Activated CD4-positive, alpha-beta memory T cell treated with anti-CD3 and anti-CD28 coated beads, Interleukin-2, amount 10 ng/mL, durations not matched to agents 7 days and 5 days (primary cell): Measurements from ENCODE around the gene TMCC2. TPM values are rescaled to one million over a fixed set of nuclear protein-coding genes. Genes with fewer than 3 reads are reported as not detected.
A peak's percentile ranks its signal among the peaks of the same experiment; 100 is the strongest.

Experiments used
- CTCF ChIA-PET: fragments of 350-600 bp; sonication (Branson Sonifier 250); formaldehyde crosslinking; loops from one replicate; lab custom pipeline; 2021; ENCODE audit warnings: antibody characterized with exemption, inconsistent platforms; lab: Charles Lee
- POLR2A ChIA-PET: fragments of 350-600 bp; sonication (Branson Sonifier 250); formaldehyde crosslinking; loops from one replicate; lab custom pipeline; 2021; ENCODE audit warnings: antibody characterized with exemption; lab: Charles Lee
- DNase-seq: peaks from one replicate; pipeline ENCODE4 v3.0.0-alpha.2; 2020
- H3K27ac Mint-ChIP-seq: one replicate; pipeline ENCODE4 v1.8.0; 2021; ENCODE audit warnings: mild to moderate bottlenecking, mixed read lengths
- H3K27me3 Mint-ChIP-seq: one replicate; pipeline ENCODE4 v1.8.0; 2021; ENCODE audit warnings: mixed read lengths
- H3K36me3 Mint-ChIP-seq: one replicate; pipeline ENCODE4 v1.8.0; 2021; ENCODE audit warnings: low read depth, mixed read lengths
- H3K4me1 Mint-ChIP-seq: one replicate; pipeline ENCODE4 v1.8.0; 2021; ENCODE audit warnings: mixed read lengths
- H3K4me3 Mint-ChIP-seq: one replicate; pipeline ENCODE4 v1.8.0; 2021; ENCODE audit warnings: mild to moderate bottlenecking, mixed read lengths
- H3K9me3 Mint-ChIP-seq: one replicate; pipeline ENCODE4 v1.8.0; 2021; ENCODE audit warnings: mixed read lengths
- total RNA-seq, 2 experiments: library from RNA; stranded (reverse); gene quantifications; one replicate each; pipeline ENCODE4 v1.2.3, GENCODE V29; 2021

TMCC2 gene
- total RNA-seq, 2 experiments from 2014 or later, result 1.8 TPM

- Mint-ChIP-seq H3K9me3 (no peaks in the 10 kb centered on the region), H3K4me1 (peaks cover 16% of the 10 kb centered on the region), H3K36me3 (peaks cover 56% of the 10 kb centered on the region), H3K27me3 (peaks cover 2% of the 10 kb centered on the region), H3K27ac (peak overlapping the region; percentile 64), H3K4me3 (no peak overlapping the region)
- CTCF ChIA-PET, result interaction anchor here (0.7 to 1.5 kb wide), 4 partner anchors 22 to 50 kb away, joined by 3 read pairs; no protein-coding TSS in a partner anchor
- no peak for DNase-seq
- POLR2A ChIA-PET, result interaction anchor here (0.9 to 1.7 kb wide), 3 partner anchors 16 to 328 kb away, joined by 3 to 5 read pairs (median 3); no protein-coding TSS in a partner anchor
These were observed 76.4 kb downstream of the TMCC2 start for GRCh38 chr1:205304046-205304694.

DNA sequence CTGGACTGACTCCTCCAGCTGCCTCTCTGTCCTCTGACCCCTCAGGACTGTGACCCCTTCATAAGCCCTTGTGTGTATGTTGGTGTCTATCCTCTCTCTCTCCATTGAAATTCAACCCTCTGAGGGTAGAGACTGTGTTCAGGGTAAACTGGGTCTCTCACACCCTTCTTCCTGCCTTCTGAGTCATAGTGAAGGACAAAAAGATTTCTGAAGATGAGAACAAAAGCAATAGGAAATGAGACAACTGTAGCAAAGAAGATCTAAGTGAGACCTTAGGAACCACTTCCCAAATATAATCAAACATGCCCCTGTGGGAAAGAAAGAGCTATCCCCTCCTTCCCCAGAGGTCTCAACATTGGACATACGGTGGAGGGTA lies 76.9 kb downstream of the TMCC2 start:
- peaks cover 16% of the 10 kb centered on the region for H3K4me1 Mint-ChIP-seq
- no peak overlapping the region for H3K4me3 Mint-ChIP-seq
- ChIA-PET POLR2A (interaction anchor here (0.9 to 1.7 kb wide), 4 partner anchors 10 to 327 kb away, joined by 3 to 5 read pairs (median 3); no protein-coding TSS in a partner anchor), CTCF (interaction anchor here (0.7 to 2.5 kb wide), 3 partner anchors 20 to 31 kb away, joined by 3 to 6 read pairs (median 3); no protein-coding TSS in a partner anchor)
- peaks cover 2% of the 10 kb centered on the region for H3K27me3 Mint-ChIP-seq
- peak overlapping the region; percentile 64 for H3K27ac Mint-ChIP-seq
- DNase-seq, result no peak
- H3K36me3 Mint-ChIP-seq, result peaks cover 56% of the 10 kb centered on the region
- no peaks in the 10 kb centered on the region for H3K9me3 Mint-ChIP-seq

DNA sequence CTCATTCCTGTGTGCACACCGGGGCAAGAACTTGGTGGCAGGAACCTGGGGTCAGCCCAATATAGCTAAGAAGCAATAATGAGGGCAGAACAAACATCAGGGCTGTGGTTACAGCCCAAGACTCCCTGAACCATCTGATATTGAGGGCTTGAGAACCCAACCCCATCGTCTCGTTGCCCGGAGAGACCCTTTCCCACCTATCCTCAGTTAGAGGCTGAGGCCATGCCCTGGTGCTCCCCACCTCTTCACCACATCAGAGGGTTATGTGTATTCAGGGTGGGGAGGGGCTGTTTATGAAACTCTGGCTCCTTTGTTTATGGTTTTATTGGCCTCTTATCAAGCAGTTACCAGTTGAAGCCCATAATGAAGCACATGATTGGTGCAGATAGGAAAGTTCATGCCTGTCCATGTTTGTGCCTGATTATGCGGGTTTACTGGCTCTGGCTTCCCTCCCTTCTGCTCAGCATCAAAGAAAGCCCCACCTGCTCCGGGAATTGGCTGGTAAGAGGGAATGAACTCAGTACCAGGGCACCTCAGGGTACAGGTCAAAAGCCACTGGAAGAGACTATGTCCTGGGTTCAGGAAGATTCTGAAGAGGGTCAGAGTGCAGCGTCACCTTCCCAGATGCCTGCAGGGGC lies 79.3 kb downstream of the TMCC2 start:
- POLR2A ChIA-PET, result interaction anchor here (1.0 to 1.1 kb wide), 2 partner anchors 12 to 22 kb away, joined by 3 read pairs; no protein-coding TSS in a partner anchor

GRCh38 chr1:205309741-205310140 lies 82.0 kb downstream of the TMCC2 start:
- Mint-ChIP-seq H3K36me3 (peaks cover 65% of the 10 kb centered on the region), H3K4me1 (peaks cover 34% of the 10 kb centered on the region), H3K4me3 (no peak overlapping the region), H3K9me3 (no peaks in the 10 kb centered on the region), H3K27me3 (no peaks in the 10 kb centered on the region), H3K27ac (no peak overlapping the region)
- CTCF ChIA-PET, result no interaction called here
- no peak for DNase-seq
- POLR2A ChIA-PET, result interaction anchor here (1.2 to 3.3 kb wide), 2 partner anchors 12 to 22 kb away, joined by 3 to 11 read pairs; partner anchors contain the start of gene NUAK2

More for the DNA sequence above, 79.3 kb downstream of the TMCC2 start:
- Mint-ChIP-seq H3K9me3 (no peaks in the 10 kb centered on the region), H3K36me3 (peaks cover 77% of the 10 kb centered on the region), H3K4me3 (no peak overlapping the region), H3K27me3 (no peaks in the 10 kb centered on the region), H3K27ac (no peak overlapping the region), H3K4me1 (peaks cover 17% of the 10 kb centered on the region)
- no peak for DNase-seq
- CTCF ChIA-PET, result interaction anchor here (1.4 to 2.5 kb wide), 3 partner anchors 12 to 34 kb away, joined by 4 to 6 read pairs (median 5); no protein-coding TSS in a partner anchor

DNA sequence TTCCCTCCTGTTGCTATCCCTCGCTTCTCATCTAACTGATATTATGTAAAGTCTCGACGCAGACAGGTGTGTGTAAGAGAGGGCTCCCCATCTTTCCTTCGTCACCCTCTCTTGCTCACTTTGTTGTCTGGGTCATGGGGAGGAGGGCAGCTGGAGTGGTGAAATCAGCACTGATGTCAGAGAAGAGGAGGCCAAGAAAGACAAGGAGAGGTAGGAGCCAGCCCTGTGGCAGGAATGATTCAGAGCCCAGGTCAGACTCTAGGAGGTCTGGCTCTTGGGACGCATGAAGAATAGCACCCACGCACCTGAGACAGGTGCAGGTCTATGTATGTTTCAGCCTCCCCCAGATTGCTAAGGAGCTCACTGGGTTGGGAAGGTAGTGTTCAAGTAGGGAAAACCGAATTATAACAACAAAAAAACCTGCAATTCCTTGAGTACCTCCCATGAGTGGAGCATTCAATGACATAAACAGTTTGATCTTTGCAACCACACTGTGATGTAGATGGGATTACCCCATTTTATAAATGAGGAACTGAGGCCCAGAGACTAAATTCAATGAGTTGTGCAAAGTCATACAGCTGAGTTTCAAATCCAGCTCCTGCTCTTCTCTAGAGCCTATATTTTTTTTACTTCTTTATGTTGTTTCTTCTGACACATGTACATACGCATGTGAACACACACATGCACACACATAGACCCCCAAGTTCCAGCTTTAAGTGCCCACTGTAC lies 83.4 kb downstream of the TMCC2 start:
- Mint-ChIP-seq H3K4me3 (no peak overlapping the region), H3K27me3 (no peaks in the 10 kb centered on the region), H3K36me3 (peaks cover 54% of the 10 kb centered on the region), H3K4me1 (peaks cover 35% of the 10 kb centered on the region), H3K9me3 (no peaks in the 10 kb centered on the region), H3K27ac (no peak overlapping the region)
- ChIA-PET CTCF (interaction anchor here (1.5 to 1.8 kb wide), 3 partner anchors 13 to 38 kb away, joined by 4 to 7 read pairs (median 4); no protein-coding TSS in a partner anchor), POLR2A (interaction anchor here (0.8 to 3.3 kb wide), 2 partner anchors 10 kb away, joined by 4 to 11 read pairs; partner anchors contain the start of gene NUAK2)
- no peak for DNase-seq

GRCh38 chr1:205312866-205313562 lies 85.3 kb downstream of the TMCC2 start:
- Mint-ChIP-seq H3K27me3 (no peaks in the 10 kb centered on the region), H3K4me1 (peaks cover 49% of the 10 kb centered on the region), H3K4me3 (peak overlapping the region; percentile 56), H3K9me3 (no peaks in the 10 kb centered on the region), H3K36me3 (peaks cover 39% of the 10 kb centered on the region), H3K27ac (peak overlapping the region; percentile 68)
- CTCF ChIA-PET, result interaction anchor here (1.3 to 1.9 kb wide), 4 partner anchors 13 to 40 kb away, joined by 3 to 8 read pairs (median 6); no protein-coding TSS in a partner anchor
- POLR2A ChIA-PET, result interaction anchor here (1.0 to 3.7 kb wide), 3 partner anchors 8 to 318 kb away, joined by 4 to 37 read pairs (median 11); partner anchors contain the start of gene NUAK2
- DNase-seq, result no peak

GRCh38 chr1:205313563-205314308 lies 86.0 kb downstream of the TMCC2 start:
- ChIA-PET POLR2A (interaction anchor here (1.0 to 3.7 kb wide), 2 partner anchors 27 to 317 kb away, joined by 4 to 37 read pairs; no protein-coding TSS in a partner anchor), CTCF (interaction anchor here (0.9 to 1.9 kb wide), 7 partner anchors 12 to 43 kb away, joined by 3 to 8 read pairs (median 3); no protein-coding TSS in a partner anchor)
- Mint-ChIP-seq H3K36me3 (peaks cover 36% of the 10 kb centered on the region), H3K27me3 (no peaks in the 10 kb centered on the region), H3K9me3 (no peaks in the 10 kb centered on the region), H3K4me1 (peaks cover 55% of the 10 kb centered on the region), H3K4me3 (peak overlapping the region; percentile 56), H3K27ac (peak overlapping the region; percentile 68)
- peak; percentile 24 for DNase-seq

GRCh38 chr1:205315008-205315618 lies 87.4 kb downstream of the TMCC2 start:
- Mint-ChIP-seq H3K27me3 (no peaks in the 10 kb centered on the region), H3K9me3 (no peaks in the 10 kb centered on the region), H3K4me1 (peaks cover 67% of the 10 kb centered on the region), H3K27ac (peak overlapping the region; percentile 32), H3K36me3 (peaks cover 33% of the 10 kb centered on the region), H3K4me3 (no peak overlapping the region)
- DNase-seq, result no peak
- CTCF ChIA-PET, result interaction anchor here (1.0 to 1.9 kb wide), 5 partner anchors 10 to 45 kb away, joined by 3 to 8 read pairs (median 3); no protein-coding TSS in a partner anchor
- POLR2A ChIA-PET, result interaction anchor here (3.7 kb wide), 1 partner anchor 28 kb away, joined by 37 read pairs; no protein-coding TSS in a partner anchor

GRCh38 chr1:205316161-205316566 lies 88.4 kb downstream of the TMCC2 start:
- no peaks in the 10 kb centered on the region for H3K27me3 Mint-ChIP-seq
- no peaks in the 10 kb centered on the region for H3K9me3 Mint-ChIP-seq
- ChIA-PET POLR2A (interaction anchor here (7.5 to 10.7 kb wide), 2 partner anchors 30 to 38 kb away, joined by 60 to 234 read pairs; no protein-coding TSS in a partner anchor), CTCF (interaction anchor here (1.0 to 21.8 kb wide), 3 partner anchors 9 to 43 kb away, joined by 3 to 724 read pairs (median 5); no protein-coding TSS in a partner anchor)
- no peak overlapping the region for H3K4me3 Mint-ChIP-seq
- H3K4me1 Mint-ChIP-seq, result peaks cover 74% of the 10 kb centered on the region
- peaks cover 30% of the 10 kb centered on the region for H3K36me3 Mint-ChIP-seq
- no peak overlapping the region for H3K27ac Mint-ChIP-seq
- DNase-seq, result no peak

- no peak for DNase-seq
- Mint-ChIP-seq H3K36me3 (peaks cover 20% of the 10 kb centered on the region), H3K4me1 (peaks cover 78% of the 10 kb centered on the region), H3K4me3 (no peak overlapping the region), H3K9me3 (no peaks in the 10 kb centered on the region), H3K27ac (no peak overlapping the region), H3K27me3 (no peaks in the 10 kb centered on the region)
- CTCF ChIA-PET, result interaction anchor here (1.1 to 21.8 kb wide), 3 partner anchors 30 to 61 kb away, joined by 3 to 724 read pairs (median 201); no protein-coding TSS in a partner anchor
- POLR2A ChIA-PET, result interaction anchor here (7.5 to 10.7 kb wide), 2 partner anchors 31 to 40 kb away, joined by 60 to 234 read pairs; no protein-coding TSS in a partner anchor
These were observed 89.7 kb downstream of the TMCC2 start for GRCh38 chr1:205317311-205317917.
